K562 (cell line): Measurements from ENCODE around the gene FJX1. TPM values are rescaled to one million over a fixed set of nuclear protein-coding genes. Genes with fewer than 3 reads are reported as not detected.

Experiments
- BRF1 ChIP-seq: IDR thresholded peaks from 3 replicates; pipeline ENCODE4 v1.6.1; 2011; ENCODE audit warnings: borderline replicate concordance, mild to moderate bottlenecking; ENCODE audit not compliant: insufficient read length; ENCODE audit errors: extremely low read depth
- CHCHD3 ChIP-seq: fragments of 250-450 bp; sonication (Bioruptor Pico); IDR thresholded peaks from 2 replicates; pipeline ENCODE4 v2.1.2; 2022; ENCODE audit warnings: mild to moderate bottlenecking
- COPS2 ChIP-seq: fragments of 450-650 bp; conservative IDR thresholded peaks from 2 replicates; pipeline ENCODE4 v1.6.1; 2016; ENCODE audit warnings: mild to moderate bottlenecking, moderate library complexity
- DEAF1 ChIP-seq: fragments of 450-650 bp; formaldehyde crosslinking; IDR thresholded peaks from 2 replicates; pipeline ENCODE4 v1.4.0; 2020; ENCODE audit warnings: mild to moderate bottlenecking, moderate library complexity
- E2F6 ChIP-seq, 2 experiments: IDR thresholded peaks; 2 replicates each; pipeline ENCODE4 v1.6.1; 2011; ENCODE audit warnings: borderline replicate concordance in 1 of 2, control low read depth in 1 of 2, low read depth in 1 of 2, low read length in 1 of 2, mild to moderate bottlenecking in 1 of 2, mixed read lengths in 1 of 2, moderate library complexity in 1 of 2; ENCODE audit not compliant: insufficient read depth in 1 of 2, insufficient read length in 1 of 2, poor library complexity in 1 of 2, severe bottlenecking in 1 of 2; ENCODE audit errors: extremely low read depth in 1 of 2
- EZH2 ChIP-seq: IDR thresholded peaks from 2 replicates; pipeline ENCODE4 v1.6.1; 2012; ENCODE audit warnings: low read depth, mild to moderate bottlenecking, inconsistent platforms, low read length, borderline replicate concordance
- GTF2B ChIP-seq: IDR thresholded peaks from 2 replicates; pipeline ENCODE4 v1.6.1; 2011; ENCODE audit not compliant: insufficient read length; ENCODE audit errors: extremely low read depth
- HDAC8 ChIP-seq: fragments of 450-650 bp; IDR thresholded peaks from 2 replicates; pipeline ENCODE4 v1.6.1; 2016; ENCODE audit warnings: mild to moderate bottlenecking, missing genetic modification characterization, moderate library complexity, missing compliant biosample characterization
- HNRNPLL ChIP-seq: fragments of 200-400 bp; formaldehyde crosslinking; IDR thresholded peaks from 2 replicates; pipeline ENCODE4 v1.6.1; 2017; ENCODE audit warnings: low read length, low read depth, mild to moderate bottlenecking; ENCODE audit not compliant: poor library complexity, severe bottlenecking
- MYC ChIP-seq, 2 experiments: fragments of 250-450 bp in 1 of 2; sonication (Bioruptor Pico) in 1 of 2; IDR thresholded peaks; 2 replicates each; pipeline versions ENCODE4 v1.5.1 to v1.6.1; 2012 to 2021; ENCODE audit warnings: low read depth in 2 of 2, borderline replicate concordance in 1 of 2, improper control_type of control experiment in 1 of 2, low read length in 1 of 2, mild to moderate bottlenecking in 1 of 2, moderate library complexity in 1 of 2
- NCOR1 ChIP-seq: fragments of 450-650 bp; IDR thresholded peaks from 2 replicates; pipeline ENCODE4 v1.6.1; 2016; ENCODE audit warnings: mild to moderate bottlenecking, moderate library complexity
- NFIX ChIP-seq: fragments of 250-450 bp; sonication (Bioruptor Pico); IDR thresholded peaks from 2 replicates; pipeline ENCODE4 v1.4.0; 2020; ENCODE audit warnings: low read depth, mild to moderate bottlenecking, moderate library complexity
- NR1H2 ChIP-seq: sonication (generic); formaldehyde crosslinking; IDR thresholded peaks from 2 replicates; pipeline ENCODE4 v1.4.0; 2020; ENCODE audit warnings: mild to moderate bottlenecking, missing genetic modification reagents
- POLR2H ChIP-seq: IDR thresholded peaks from 2 replicates; pipeline ENCODE4 v1.6.1; 2016; ENCODE audit warnings: missing genetic modification characterization, low read depth, mild to moderate bottlenecking, control low read depth, missing compliant biosample characterization, moderate library complexity
- RFX1 ChIP-seq: fragments of 450-650 bp; IDR thresholded peaks from 2 replicates; pipeline ENCODE4 v1.6.1; 2016; ENCODE audit warnings: mild to moderate bottlenecking, moderate library complexity
- TBL1XR1 ChIP-seq, 2 experiments: IDR thresholded peaks; 2 replicates each; pipeline ENCODE4 v1.6.1; 2012; ENCODE audit warnings: improper control_type of control experiment in 2 of 2, low read length in 2 of 2, mild to moderate bottlenecking in 1 of 2
- ZNF589 ChIP-seq: fragments of 200-800 bp; sonication (Bioruptor generic); IDR thresholded peaks from 2 replicates; pipeline ENCODE4 v1.6.1; 2016; ENCODE audit warnings: low read depth, missing genetic modification characterization, missing compliant biosample characterization
- polyA plus RNA-seq, 8 experiments: library from polyadenylated mRNA; depleted of rRNA in 4 of 8; stranded (reverse) in 5 of 8; unstranded in 3 of 8; fragments of >200 nt; fragmentation: Nextera tagmentation in 2 of 8; fragmentation: Illumina TruSeq in 1 of 8; extraction: Ambion mirVana in 2 of 8; extraction: Trizol in 1 of 8; gene quantifications; 2 replicates each; pipeline versions ENCODE4 v1.2.1 to v1.2.3, GENCODE V29; 2011 to 2014; ENCODE audit warnings: inconsistent platforms in 1 of 8, missing spikeins in 1 of 8
- total RNA-seq, 7 experiments: library from RNA; depleted of rRNA in 6 of 7; stranded (reverse); fragments of >200 nt in 6 of 7; fragmentation: Illumina TruSeq in 2 of 7; extraction: Trizol in 2 of 7; gene quantifications; 2 replicates each; pipeline versions ENCODE4 v1.2.1 to v1.2.3, GENCODE V29; 2011 to 2021; ENCODE audit warnings: low replicate concordance in 1 of 7
- TF ChIP-seq, protein P1 (sequence below), 2 experiments: fragments of 200-800 bp in 1 of 2; sonication (Bioruptor generic) in 1 of 2; sonication (generic) in 1 of 2; formaldehyde crosslinking in 1 of 2; IDR thresholded peaks in 1 of 2; conservative IDR thresholded peaks in 1 of 2; 2 replicates each; pipeline versions ENCODE4 v1.5.0 to v1.6.1; 2016 to 2020; ENCODE audit warnings: missing compliant biosample characterization in 1 of 2, missing genetic modification characterization in 1 of 2, missing genetic modification reagents in 1 of 2
- TF ChIP-seq, protein P2 (sequence below): sonication (generic); formaldehyde crosslinking; IDR thresholded peaks from 2 replicates; pipeline ENCODE4 v1.8.0; 2022; ENCODE audit warnings: mild to moderate bottlenecking, low read depth, missing genetic modification reagents

Gene FJX1
- total and polyA plus RNA-seq, 9 of the 15 experiments (the other 6 are each of a cell fraction or from before 2014, with no cell fraction given): 0.10 to 2.7 (median 0.72) TPM

DNA sequence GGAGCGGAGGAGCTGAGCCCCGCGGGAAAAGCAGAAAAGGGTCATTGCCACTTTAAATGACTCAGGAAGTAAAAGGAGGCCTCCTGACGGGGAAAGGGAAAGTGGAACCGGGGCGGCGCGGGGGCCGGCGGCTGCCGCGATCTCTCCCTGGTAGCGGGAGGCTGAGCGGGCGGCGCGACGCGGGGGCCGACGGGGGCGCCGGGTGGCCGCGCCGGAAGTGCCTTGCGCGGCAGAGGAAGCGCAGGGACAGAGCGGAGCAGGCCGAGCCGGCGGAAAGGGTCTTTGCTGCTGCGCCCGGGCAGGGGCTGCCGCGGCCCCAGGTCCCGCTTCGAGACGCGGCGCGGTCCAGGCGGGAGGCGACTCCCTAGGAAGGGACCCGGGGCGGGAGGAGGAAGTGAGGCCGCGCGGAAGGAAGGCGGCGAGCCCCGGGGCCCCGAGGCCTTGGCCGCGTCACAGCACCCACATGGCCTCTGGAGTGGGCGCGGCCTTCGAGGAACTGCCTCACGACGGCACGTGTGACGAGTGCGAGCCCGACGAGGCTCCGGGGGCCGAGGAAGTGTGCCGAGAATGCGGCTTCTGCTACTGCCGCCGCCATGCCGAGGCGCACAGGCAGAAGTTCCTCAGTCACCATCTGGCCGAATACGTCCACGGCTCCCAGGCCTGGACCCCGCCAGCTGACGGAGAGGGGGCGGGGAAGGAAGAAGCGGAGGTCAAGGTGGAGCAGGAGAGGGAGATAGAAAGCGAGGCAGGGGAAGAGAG, 44.6 kb downstream of the FJX1 start, which contains the start of gene TRIM44 (continued):
- TF ChIP-seq E2F6 (IDR thresholded peaks at IDR 0.05; ENCODE audit: borderline replicate concordance in 1 of 2, extremely low read depth in 1 of 2, insufficient read depth in 1 of 2, insufficient read length in 1 of 2, low read depth in 1 of 2, low read length in 1 of 2, poor library complexity in 1 of 2, severe bottlenecking in 1 of 2) (peak; percentile 99), BRF1 (no peak), MYC (IDR thresholded peaks at IDR 0.05; ENCODE audit: low read depth, low read length) (peak; percentile 97), MYC (CRISPR knock-in tag; IDR thresholded peaks at IDR 0.05; ENCODE audit: borderline replicate concordance, low read depth) (peak; percentile 90; the same call in 1 of the 2 replicates), HNRNPLL (no peak), COPS2 (no peak), CHCHD3 (CRISPR knock-in tag) (no peak), ZNF589 (0 out of 2 replicates have a peak, but pooled peaks have one; percentile 41), DEAF1 (CRISPR knock-in tag) (no peak), TBL1XR1 (IDR thresholded peaks at IDR 0.05; ENCODE audit: low read length in 2 of 2) (no peak), GTF2B (no peak), NR1H2 (peak; percentile 94; the same call in 1 of the 2 replicates), RFX1 (no peak), NCOR1 (no peak), POLR2H (tag) (peak; percentile 70), EZH2 (no peak), NFIX (CRISPR knock-in tag) (no peak), HDAC8 (tag) (peak; percentile 61)
- TF ChIP-seq, protein P1, sequence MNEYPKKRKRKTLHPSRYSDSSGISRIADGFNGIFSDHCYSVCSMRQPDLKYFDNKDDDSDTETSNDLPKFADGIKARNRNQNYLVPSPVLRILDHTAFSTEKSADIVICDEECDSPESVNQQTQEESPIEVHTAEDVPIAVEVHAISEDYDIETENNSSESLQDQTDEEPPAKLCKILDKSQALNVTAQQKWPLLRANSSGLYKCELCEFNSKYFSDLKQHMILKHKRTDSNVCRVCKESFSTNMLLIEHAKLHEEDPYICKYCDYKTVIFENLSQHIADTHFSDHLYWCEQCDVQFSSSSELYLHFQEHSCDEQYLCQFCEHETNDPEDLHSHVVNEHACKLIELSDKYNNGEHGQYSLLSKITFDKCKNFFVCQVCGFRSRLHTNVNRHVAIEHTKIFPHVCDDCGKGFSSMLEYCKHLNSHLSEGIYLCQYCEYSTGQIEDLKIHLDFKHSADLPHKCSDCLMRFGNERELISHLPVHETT (CRISPR knock-in tag; conservative IDR thresholded peaks at IDR 0.05 in 1 of 2, IDR thresholded peaks at IDR 0.05 in 1 of 2): peak in 1 of 2 experiments; percentile 100; a peak in 2 of 4 replicates
- TF ChIP-seq, protein P2, sequence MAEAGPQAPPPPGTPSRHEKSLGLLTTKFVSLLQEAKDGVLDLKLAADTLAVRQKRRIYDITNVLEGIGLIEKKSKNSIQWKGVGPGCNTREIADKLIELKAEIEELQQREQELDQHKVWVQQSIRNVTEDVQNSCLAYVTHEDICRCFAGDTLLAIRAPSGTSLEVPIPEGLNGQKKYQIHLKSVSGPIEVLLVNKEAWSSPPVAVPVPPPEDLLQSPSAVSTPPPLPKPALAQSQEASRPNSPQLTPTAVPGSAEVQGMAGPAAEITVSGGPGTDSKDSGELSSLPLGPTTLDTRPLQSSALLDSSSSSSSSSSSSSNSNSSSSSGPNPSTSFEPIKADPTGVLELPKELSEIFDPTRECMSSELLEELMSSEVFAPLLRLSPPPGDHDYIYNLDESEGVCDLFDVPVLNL: peak; percentile 84; the same call in 1 of the 2 replicates
